Keratinocyte (primary cell): ENCODE measurements around the gene ACSF3. TPM values are rescaled to one million over a fixed set of nuclear protein-coding genes. Genes with fewer than 3 reads are reported as not detected.
"Not testable (repeated sequence)": the region's sequence is repeated elsewhere in the genome, so short reads cannot be mapped to it uniquely, and the experiment has no call there.

Source experiments
- DNase-seq: peaks from one replicate; pipeline ENCODE4 v3.0.0-alpha.2; 2011; ENCODE audit warnings: low read depth, missing footprints, low spot score
- FAIRE-seq: peaks from 2 replicates; lab custom pipeline; 2011; peaks lifted over from hg19 to GRCh38; lab: Jason Lieb, UNC
- H2AFZ ChIP-seq: 2 replicates; pipeline ENCODE4 v1.6.0; 2012; ENCODE audit warnings: low read length, control low read depth, inconsistent platforms; ENCODE audit not compliant: control insufficient read depth
- H3K27ac ChIP-seq: 2 replicates; pipeline ENCODE4 v1.5.1; 2011; ENCODE audit warnings: low read length; ENCODE audit not compliant: control insufficient read depth, insufficient read depth
- H3K27me3 ChIP-seq: 3 replicates; pipeline ENCODE4 v1.6.0; 2011; ENCODE audit warnings: low read length; ENCODE audit not compliant: control insufficient read depth, insufficient read depth; ENCODE audit errors: extremely low read depth
- H3K36me3 ChIP-seq, 2 experiments: 2 replicates in 1 of 2; 3 replicates in 1 of 2; pipeline ENCODE4 v1.5.1; 2011; ENCODE audit warnings: low read length in 2 of 2, mild to moderate bottlenecking in 1 of 2; ENCODE audit not compliant: control insufficient read depth in 2 of 2, insufficient read depth in 2 of 2; ENCODE audit errors: extremely low read depth in 1 of 2
- H3K4me1 ChIP-seq: 3 replicates; pipeline ENCODE4 v1.5.1; 2011; ENCODE audit warnings: low read length; ENCODE audit not compliant: control insufficient read depth, insufficient read depth; ENCODE audit errors: extremely low read depth
- H3K4me2 ChIP-seq: 3 replicates; pipeline ENCODE4 v1.6.0; 2011; ENCODE audit warnings: low read depth, low read length; ENCODE audit not compliant: control insufficient read depth, insufficient read depth; ENCODE audit errors: extremely low read depth
- H3K4me3 ChIP-seq, 3 experiments: fragments of 200-600 bp in 1 of 3; sonication (generic) in 1 of 3; 2 replicates in 2 of 3; 3 replicates in 1 of 3; pipeline ENCODE4 v1.5.1; 2011 to 2016; ENCODE audit warnings: low read length in 3 of 3, mild to moderate bottlenecking in 3 of 3, control low read depth in 2 of 3, inconsistent platforms in 1 of 3, low read depth in 1 of 3, mixed read lengths in 1 of 3, mixed run types in 1 of 3, moderate library complexity in 1 of 3; ENCODE audit not compliant: control insufficient read depth in 2 of 3, insufficient read depth in 2 of 3; ENCODE audit errors: extremely low read depth in 1 of 3
- H3K79me2 ChIP-seq: 2 replicates; pipeline ENCODE4 v1.6.0; 2012; ENCODE audit warnings: low read length; ENCODE audit not compliant: control insufficient read depth, insufficient read depth
- H3K9ac ChIP-seq: 3 replicates; pipeline ENCODE4 v1.6.0; 2011; ENCODE audit warnings: low read length; ENCODE audit not compliant: control insufficient read depth, insufficient read depth; ENCODE audit errors: extremely low read depth
- H3K9me1 ChIP-seq: 3 replicates; pipeline ENCODE4 v1.6.0; 2011; ENCODE audit warnings: low read length; ENCODE audit not compliant: control insufficient read depth, insufficient read depth; ENCODE audit errors: extremely low read depth
- H3K9me3 ChIP-seq: 2 replicates; pipeline ENCODE4 v1.5.1; 2012; ENCODE audit warnings: low read depth, low read length; ENCODE audit not compliant: control insufficient read depth
- H4K20me1 ChIP-seq: 3 replicates; pipeline ENCODE4 v1.6.0; 2011; ENCODE audit warnings: low read length; ENCODE audit not compliant: control insufficient read depth, insufficient read depth; ENCODE audit errors: extremely low read depth
- CTCF ChIP-seq, 3 experiments: IDR thresholded peaks in 1 of 3; conservative IDR thresholded peaks in 1 of 3; optimal IDR thresholded peaks in 1 of 3; 2 replicates in 2 of 3; 3 replicates in 1 of 3; pipeline versions ENCODE3 to v1.5.1; 2011; ENCODE audit warnings: low read length in 3 of 3, mild to moderate bottlenecking in 3 of 3, moderate library complexity in 2 of 3, control low read depth in 1 of 3, inconsistent platforms in 1 of 3; ENCODE audit not compliant: insufficient read depth in 2 of 3; ENCODE audit errors: extremely low read depth in 1 of 3
- EZH2 ChIP-seq: IDR thresholded peaks from one replicate; pipeline ENCODE4 v1.6.1; 2012; ENCODE audit warnings: inconsistent platforms, mild to moderate bottlenecking, low read length, moderate library complexity
- dilution Hi-C: fragments of 300-500 bp; cut with MboI; formaldehyde crosslinking; loops from one replicate; pipeline ENCODE4 v1.7.0; 2020; ENCODE audit warnings: low sequenced_read_pairs; ENCODE audit not compliant: extremely low pct_ligation_motif_present
- polyA plus RNA-seq, 5 experiments: library from polyadenylated mRNA; depleted of rRNA in 3 of 5; stranded (reverse) in 3 of 5; stranded (forward) in 1 of 5; unstranded in 1 of 5; fragments of >200 nt; gene quantifications; 1 replicate in 1 of 5; 2 replicates in 3 of 5; 3 replicates in 1 of 5; pipeline versions ENCODE4 v1.2.1 to v1.2.3, GENCODE V29; 2011 to 2012; ENCODE audit warnings: missing spikeins in 2 of 5, low read depth in 1 of 5, low replicate concordance in 1 of 5

ACSF3 gene
- polyA plus RNA-seq, 1 donor (not counting 4 experiments of a cell fraction or from before 2014, with no cell fraction given) = 13.4 TPM

- FAIRE-seq (no peak), DNase-seq (no peak)
- Histone ChIP-seq H3K9me3 (no peaks in the 10 kb centered on the region), H3K4me2 (no peak overlapping the region), H3K27ac (no peak overlapping the region), H3K4me1 (no peaks in the 10 kb centered on the region), H3K9me1 (no peaks in the 10 kb centered on the region), H3K27me3 (peaks cover 13% of the 10 kb centered on the region), H4K20me1 (peaks cover 1% of the 10 kb centered on the region), H3K4me3 (no peak overlapping the region), H3K9ac (no peak overlapping the region), H3K36me3 (no peaks in the 10 kb centered on the region), H2AFZ (no peak overlapping the region), H3K79me2 (no peaks in the 10 kb centered on the region)
- TF ChIP-seq EZH2 (no peak), CTCF (optimal IDR thresholded peaks at IDR 0.05 in 1 of 3, IDR thresholded peaks at IDR 0.05 in 1 of 3, conservative IDR thresholded peaks at IDR 0.05 in 1 of 3; ENCODE audit: extremely low read depth in 1 of 3, insufficient read depth in 2 of 3, low read length in 3 of 3) (no peak)
- dilution Hi-C loops = no loop called here
These were observed 91.0 kb downstream of the ACSF3 start for GRCh38 chr16:89184677-89184932.

- Histone ChIP-seq H3K4me1 (no peaks in the 10 kb centered on the region), H2AFZ (no peak overlapping the region), H3K9me3 (no peaks in the 10 kb centered on the region), H3K4me2 (no peak overlapping the region), H3K79me2 (no peaks in the 10 kb centered on the region), H3K27me3 (peaks cover 13% of the 10 kb centered on the region), H3K36me3 (no peaks in the 10 kb centered on the region), H3K4me3 (no peak overlapping the region), H3K27ac (no peak overlapping the region), H4K20me1 (peaks cover 4% of the 10 kb centered on the region), H3K9ac (no peak overlapping the region), H3K9me1 (no peaks in the 10 kb centered on the region)
- dilution Hi-C loops = no loop called here
- no peak for DNase-seq
- FAIRE-seq = no peak
- TF ChIP-seq CTCF (optimal IDR thresholded peaks at IDR 0.05 in 1 of 3, IDR thresholded peaks at IDR 0.05 in 1 of 3, conservative IDR thresholded peaks at IDR 0.05 in 1 of 3; ENCODE audit: extremely low read depth in 1 of 3, insufficient read depth in 2 of 3, low read length in 3 of 3) (no peak), EZH2 (no peak)
These were observed 91.5 kb downstream of the ACSF3 start for GRCh38 chr16:89184933-89185794.

GRCh38 chr16:89185887-89186592 is 92.4 kb downstream of the ACSF3 start:
- H3K4me1 ChIP-seq, H3K9me3 ChIP-seq, dilution Hi-C loops, H3K4me3 ChIP-seq, H3K9me1 ChIP-seq, H3K4me2 ChIP-seq, H3K27ac ChIP-seq, H3K79me2 ChIP-seq, H2AFZ ChIP-seq, DNase-seq, FAIRE-seq, H3K36me3 ChIP-seq, H4K20me1 ChIP-seq, H3K9ac ChIP-seq: not testable (repeated sequence)
- H3K27me3 ChIP-seq = peaks cover 14% of the 10 kb centered on the region
